GM18519 (cell line): Measurements from ENCODE around the gene TNK2.

Experiments
- ATAC-seq: cut with Tn5 transposase; IDR thresholded peaks from one replicate; pipeline ENCODE4 v1.9.1; 2021; ENCODE audit warnings: mild to moderate bottlenecking, moderate library complexity; ENCODE audit not compliant: unreplicated experiment, low FRiP score

Gene TNK2

GRCh38 chr3:195854628-195855294, 53.6 kb downstream of the TNK2 start:
- no peak for ATAC-seq

DNA sequence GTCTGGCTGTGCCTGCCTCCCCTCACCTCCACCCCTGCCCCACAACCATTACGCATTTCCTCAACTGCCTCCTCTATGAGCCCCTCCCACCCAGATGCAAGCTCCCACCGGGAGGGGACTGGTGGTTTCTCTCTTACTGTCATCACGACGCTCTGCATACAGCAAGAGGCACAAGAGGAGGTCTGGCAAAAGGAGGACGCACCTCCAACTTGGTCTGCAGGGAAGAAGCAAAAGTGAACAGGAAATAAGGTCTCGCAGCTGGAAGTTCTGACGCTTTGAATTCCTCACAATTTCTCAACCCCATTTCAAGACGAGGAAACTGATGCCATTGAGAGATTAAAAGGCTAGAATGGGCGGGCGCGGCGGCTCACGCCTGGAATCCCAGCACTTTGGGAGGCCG, 54.4 kb downstream of the TNK2 start:
- ATAC-seq, result no peak

GRCh38 chr3:195853036-195853435, 55.3 kb downstream of the TNK2 start:
- no peak for ATAC-seq

GRCh38 chr3:195850857-195851543, 57.4 kb downstream of the TNK2 start:
- ATAC-seq, result peak; percentile 83

DNA sequence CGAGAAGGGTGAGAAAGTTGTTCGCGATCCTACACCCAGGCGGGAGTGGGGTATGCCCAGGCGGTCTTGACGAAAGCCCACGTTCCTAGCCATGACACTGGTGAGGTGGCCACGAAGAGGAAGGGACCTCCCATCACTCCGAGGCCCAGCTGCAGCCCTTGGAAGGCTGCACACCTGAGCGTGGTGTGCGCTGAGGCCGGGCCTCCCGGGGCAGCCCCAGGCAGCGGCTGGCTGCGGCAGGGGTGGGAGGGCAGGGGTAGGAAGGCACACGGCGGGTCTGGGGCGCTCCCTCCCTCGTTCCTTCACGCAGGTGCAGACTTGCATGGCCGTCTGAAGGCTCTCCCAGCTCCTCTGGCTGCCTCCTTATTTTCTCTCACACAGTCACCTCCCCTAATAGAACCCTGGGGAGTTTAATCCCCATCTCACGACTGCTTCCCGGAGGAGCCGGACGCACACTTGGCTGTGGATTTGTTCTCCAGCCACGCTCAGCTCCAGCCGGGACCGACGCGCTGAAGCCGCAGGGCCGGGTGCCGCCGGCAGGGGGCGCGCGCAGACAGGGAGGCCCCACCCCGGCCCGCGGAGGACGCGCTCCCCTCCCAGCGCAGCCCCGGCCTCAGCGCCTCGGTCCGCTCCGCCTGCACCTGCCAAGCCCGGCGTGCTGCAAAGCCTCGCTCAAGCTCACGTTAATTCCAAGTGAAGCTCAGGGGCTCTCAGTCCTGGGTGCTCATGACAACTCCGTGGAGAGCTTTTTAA, 58.9 kb downstream of the TNK2 start:
- no peak for ATAC-seq

- no peak for ATAC-seq
These were observed 61.0 kb downstream of the TNK2 start for GRCh38 chr3:195847055-195847950.

DNA sequence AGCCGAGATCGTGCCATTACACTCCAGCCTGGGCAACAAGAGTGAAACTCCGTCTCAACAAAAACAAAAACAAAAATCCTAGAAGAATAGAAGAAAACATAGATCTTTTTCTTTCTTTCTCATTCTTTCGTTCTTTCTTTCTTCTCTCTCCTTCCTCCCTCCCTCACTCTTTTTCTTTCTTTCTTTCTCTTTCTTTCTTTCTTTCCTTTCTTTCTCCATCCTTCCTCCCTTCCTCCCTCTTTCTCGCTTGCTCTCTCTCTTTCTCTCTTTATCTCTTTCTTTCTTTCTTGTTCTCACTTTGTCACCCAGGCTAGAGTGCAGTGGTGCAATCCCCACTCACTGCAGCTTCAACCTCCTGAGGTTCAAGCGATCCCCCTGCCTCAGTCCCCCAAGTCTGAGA, 62.9 kb downstream of the TNK2 start:
- ATAC-seq, result no peak

GRCh38 chr3:195844671-195845218, 63.6 kb downstream of the TNK2 start:
- no peak for ATAC-seq

GRCh38 chr3:195839260-195840010, 68.9 kb downstream of the TNK2 start:
- no peak for ATAC-seq

GRCh38 chr3:195838714-195839113, 69.6 kb downstream of the TNK2 start:
- ATAC-seq, result no peak

GRCh38 chr3:195836476-195837135, 71.7 kb downstream of the TNK2 start:
- ATAC-seq, result no peak

DNA sequence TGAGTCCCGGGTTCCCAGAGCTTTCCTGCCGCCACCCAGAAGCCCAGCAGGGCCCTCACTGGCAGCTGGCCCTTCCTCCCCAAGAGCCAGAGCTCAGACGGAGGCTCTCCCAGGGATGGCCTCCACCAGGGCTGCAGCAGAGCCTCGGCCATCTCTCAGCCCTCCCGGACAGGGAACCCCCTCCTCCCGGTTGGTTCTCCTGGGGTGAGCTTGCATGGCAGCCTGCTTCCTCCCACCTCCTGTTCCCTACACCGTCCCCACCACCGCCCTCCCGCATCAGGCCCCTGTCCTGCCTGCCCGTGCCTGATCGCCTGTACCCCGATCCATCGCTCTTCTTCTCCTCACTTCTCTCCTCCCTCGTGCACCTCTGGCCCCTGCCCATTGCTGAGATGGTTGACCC, 72.6 kb downstream of the TNK2 start:
- no peak for ATAC-seq

- no peak for ATAC-seq
These were observed 73.4 kb downstream of the TNK2 start for GRCh38 chr3:195834675-195835583.

DNA sequence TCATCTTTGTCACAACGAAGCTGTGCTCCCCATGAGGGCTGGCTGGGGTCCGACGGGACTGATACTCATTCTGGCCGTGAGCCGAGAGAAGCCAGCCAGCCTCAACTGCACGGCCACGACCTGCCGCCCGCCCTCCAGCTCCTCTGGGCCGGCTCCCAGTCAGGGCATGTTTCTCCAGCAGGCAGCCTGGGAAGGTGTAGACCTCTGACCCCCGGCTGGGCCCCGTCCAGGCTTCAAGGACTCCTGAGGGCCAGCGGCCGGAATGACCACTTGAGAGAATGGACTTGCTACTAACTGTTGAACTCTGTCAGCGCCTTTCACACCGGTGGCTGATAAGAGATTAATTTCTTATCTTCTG, 78.5 kb downstream of the TNK2 start:
- ATAC-seq, result no peak

- ATAC-seq, result no peak
These were observed 79.6 kb downstream of the TNK2 start for GRCh38 chr3:195828762-195829161.

- no peak for ATAC-seq
These were observed 82.2 kb downstream of the TNK2 start for GRCh38 chr3:195825857-195826804.

GRCh38 chr3:195825191-195825588, 83.2 kb downstream of the TNK2 start:
- no peak for ATAC-seq
